ENCODE results near the gene BSDC1. TPM values are rescaled to one million over a fixed set of nuclear protein-coding genes. Genes with fewer than 3 reads are reported as not detected.

The BSDC1 gene
- total RNA-seq, 4 donors from 2014 or later: 49.4 to 92.1 (median 71.9) TPM

DNA sequence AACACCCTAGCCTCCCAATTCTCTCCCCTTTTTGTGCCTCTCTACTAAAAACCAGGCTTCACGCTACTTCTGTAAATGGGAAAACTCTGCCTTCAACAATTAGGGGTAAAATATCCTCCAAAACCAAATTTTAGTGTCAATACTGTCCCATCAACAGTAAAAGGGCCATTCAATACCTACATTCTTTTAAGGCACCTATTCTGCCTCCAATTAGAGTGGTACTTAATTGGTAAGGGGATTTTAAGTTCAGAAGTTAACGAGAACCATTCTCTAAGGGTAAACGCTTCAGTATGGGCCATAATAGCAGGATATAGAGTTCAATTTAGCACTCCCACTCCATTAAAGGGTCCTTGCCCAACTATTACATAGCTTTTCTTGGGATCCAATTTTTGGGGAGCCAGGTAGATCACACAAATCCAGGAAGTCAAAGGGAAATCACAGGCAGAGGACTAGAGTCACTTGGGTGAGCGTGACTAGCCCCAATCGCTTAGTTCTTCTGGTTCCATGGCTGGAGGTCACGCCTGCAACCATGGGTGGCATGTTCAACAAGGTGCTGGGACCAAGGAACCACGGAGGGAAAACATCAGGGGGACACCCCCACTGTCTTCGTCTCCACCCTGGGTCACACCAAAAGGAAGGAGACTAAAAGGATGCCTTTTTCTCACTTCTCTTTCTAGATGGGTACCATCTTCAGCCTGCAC is 20.1 kb upstream of the BSDC1 start:
- TF ChIP-seq, protein P1, sequence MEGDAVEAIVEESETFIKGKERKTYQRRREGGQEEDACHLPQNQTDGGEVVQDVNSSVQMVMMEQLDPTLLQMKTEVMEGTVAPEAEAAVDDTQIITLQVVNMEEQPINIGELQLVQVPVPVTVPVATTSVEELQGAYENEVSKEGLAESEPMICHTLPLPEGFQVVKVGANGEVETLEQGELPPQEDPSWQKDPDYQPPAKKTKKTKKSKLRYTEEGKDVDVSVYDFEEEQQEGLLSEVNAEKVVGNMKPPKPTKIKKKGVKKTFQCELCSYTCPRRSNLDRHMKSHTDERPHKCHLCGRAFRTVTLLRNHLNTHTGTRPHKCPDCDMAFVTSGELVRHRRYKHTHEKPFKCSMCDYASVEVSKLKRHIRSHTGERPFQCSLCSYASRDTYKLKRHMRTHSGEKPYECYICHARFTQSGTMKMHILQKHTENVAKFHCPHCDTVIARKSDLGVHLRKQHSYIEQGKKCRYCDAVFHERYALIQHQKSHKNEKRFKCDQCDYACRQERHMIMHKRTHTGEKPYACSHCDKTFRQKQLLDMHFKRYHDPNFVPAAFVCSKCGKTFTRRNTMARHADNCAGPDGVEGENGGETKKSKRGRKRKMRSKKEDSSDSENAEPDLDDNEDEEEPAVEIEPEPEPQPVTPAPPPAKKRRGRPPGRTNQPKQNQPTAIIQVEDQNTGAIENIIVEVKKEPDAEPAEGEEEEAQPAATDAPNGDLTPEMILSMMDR (IDR thresholded peaks at IDR 0.05; ENCODE audit: low read depth): no peak

DNA sequence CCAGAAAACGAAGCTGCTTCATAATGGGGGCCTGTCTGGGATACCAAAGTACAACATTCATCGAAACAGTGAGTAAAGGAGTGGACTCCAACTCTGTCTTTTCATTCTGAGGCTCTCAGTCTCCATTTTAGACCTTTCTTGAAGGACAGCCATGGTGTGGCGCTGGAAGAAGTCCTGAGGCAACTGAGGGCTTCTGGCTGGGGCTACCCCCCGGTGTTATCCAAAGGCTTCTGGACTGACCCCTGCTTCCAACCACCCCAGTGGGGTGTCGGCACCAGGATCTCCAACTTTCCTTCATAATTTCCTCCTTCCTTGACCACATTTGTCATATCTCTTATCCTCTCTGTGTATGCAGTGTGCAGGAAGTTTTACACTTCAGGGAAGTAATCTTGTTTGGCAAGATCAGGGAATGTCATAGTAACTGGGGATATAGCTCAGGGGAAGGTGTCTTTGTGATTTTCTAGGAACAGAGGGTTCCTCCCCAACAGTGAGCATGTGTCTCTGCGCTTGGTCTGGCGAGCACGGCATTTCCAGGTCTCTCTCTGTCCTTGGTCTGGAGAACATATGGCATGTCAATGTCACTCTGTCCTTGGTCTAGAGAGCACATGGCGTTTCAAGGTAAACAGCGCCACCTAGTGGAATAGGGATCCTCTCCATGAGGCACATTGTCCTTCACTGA is 19.4 kb upstream of the BSDC1 start:
- TF ChIP-seq, protein P1 (IDR thresholded peaks at IDR 0.05; ENCODE audit: low read depth): no peak

- TF ChIP-seq, protein P1 (IDR thresholded peaks at IDR 0.05; ENCODE audit: low read depth): no peak
Measured at GRCh38 chr1:32411261-32411660, 17.0 kb upstream of the BSDC1 start.

DNA sequence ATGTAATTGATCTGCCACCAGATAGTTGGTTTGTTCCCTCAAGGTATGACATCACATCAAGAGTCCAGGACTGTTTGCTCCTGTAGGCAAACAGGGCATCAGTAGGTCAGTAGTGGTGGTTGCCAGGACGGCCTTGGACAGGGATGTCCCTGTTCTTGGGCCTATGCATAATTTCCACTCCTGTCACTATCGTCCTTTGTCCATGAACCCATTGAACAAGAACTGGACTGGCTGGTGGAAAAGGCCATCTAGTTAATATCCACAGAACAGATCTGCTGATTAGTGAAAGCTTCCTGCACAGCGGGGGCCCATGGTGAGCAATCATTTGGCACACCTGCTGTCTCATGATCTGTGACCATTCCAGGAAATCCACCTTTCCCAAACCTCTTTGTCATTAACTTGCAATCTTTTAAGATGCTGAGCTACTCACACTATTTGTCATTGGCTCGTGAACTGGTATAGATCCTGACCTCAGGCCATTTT is 12.4 kb upstream of the BSDC1 start:
- TF ChIP-seq, protein P1 (IDR thresholded peaks at IDR 0.05; ENCODE audit: low read depth): no peak

- TF ChIP-seq, protein P1 (IDR thresholded peaks at IDR 0.05; ENCODE audit: low read depth): no peak
Measured at GRCh38 chr1:32405672-32406467, 11.6 kb upstream of the BSDC1 start.

DNA sequence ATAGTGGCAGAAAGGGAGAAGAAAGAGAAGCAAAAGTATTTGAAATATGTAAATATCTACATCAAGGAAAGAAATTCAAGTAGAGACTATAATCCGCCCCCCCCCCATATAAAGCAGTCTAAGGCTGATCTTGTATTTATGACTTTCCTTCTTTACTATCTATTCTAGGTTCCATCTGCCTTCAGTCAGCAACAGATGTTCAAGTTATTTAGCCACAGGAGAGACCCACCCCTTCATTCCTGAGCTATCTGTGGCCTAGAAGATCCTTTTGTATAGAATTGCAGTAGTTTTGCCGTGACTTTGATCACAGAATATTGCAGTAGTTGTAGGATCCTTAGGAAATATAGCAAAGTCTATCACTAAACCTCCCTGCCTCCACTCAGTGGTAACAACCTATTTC is 10.7 kb upstream of the BSDC1 start:
- TF ChIP-seq, protein P1 (IDR thresholded peaks at IDR 0.05; ENCODE audit: low read depth): no peak
